ENCODE results near the gene ABCC5. TPM values are rescaled to one million over a fixed set of nuclear protein-coding genes. Genes with fewer than 3 reads are reported as not detected.

The ABCC5 gene
- total and polyA plus RNA-seq, 2 donors from 2014 or later: 31.9 to 39.3 TPM

DNA sequence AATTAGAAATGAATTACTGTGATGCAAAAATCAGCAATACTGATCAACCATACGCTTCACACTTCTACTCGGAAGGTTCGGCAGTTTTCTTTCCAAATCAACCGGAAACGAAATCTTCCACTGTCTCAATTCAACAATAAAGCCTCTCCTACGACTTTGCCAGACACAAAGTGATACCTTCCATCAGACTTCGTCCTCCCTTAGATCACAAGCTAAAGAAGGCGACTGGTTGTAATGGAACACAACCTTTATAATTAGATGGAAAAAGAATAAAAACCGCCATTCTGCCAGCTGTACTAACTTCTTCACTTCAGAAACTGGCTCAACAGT is 133.6 kb downstream of the ABCC5 start:
- Histone ChIP-seq H3K9me3 (ENCODE audit: control insufficient read depth in 2 of 3, insufficient read depth in 1 of 3, low read length in 3 of 3) (no peaks in the 10 kb centered on the region), H3K27ac (ENCODE audit: low read depth in 2 of 2, low read length in 2 of 2) (no peak overlapping the region), H3K4me3 (ENCODE audit: low read length in 3 of 3) (peak overlapping the region; percentile 86 to 92 (median 91)), H3K27me3 (ENCODE audit: control insufficient read depth, insufficient read depth, low read length) (no peaks in the 10 kb centered on the region), H3K9ac (ENCODE audit: low read length in 3 of 3) (peak overlapping the region; percentile 71 to 94 (median 87)), H3K36me3 (ENCODE audit: control insufficient read depth in 2 of 3, insufficient read depth in 3 of 3, low read length in 3 of 3) (no peaks in the 10 kb centered on the region), H3K4me1 (ENCODE audit: control insufficient read depth in 2 of 3, insufficient read depth in 2 of 3, low read depth in 1 of 3, low read length in 3 of 3) (peaks cover 0 to 12% (median 5%) of the 10 kb centered on the region in 3 donors)
- TF ChIP-seq, protein P1, sequence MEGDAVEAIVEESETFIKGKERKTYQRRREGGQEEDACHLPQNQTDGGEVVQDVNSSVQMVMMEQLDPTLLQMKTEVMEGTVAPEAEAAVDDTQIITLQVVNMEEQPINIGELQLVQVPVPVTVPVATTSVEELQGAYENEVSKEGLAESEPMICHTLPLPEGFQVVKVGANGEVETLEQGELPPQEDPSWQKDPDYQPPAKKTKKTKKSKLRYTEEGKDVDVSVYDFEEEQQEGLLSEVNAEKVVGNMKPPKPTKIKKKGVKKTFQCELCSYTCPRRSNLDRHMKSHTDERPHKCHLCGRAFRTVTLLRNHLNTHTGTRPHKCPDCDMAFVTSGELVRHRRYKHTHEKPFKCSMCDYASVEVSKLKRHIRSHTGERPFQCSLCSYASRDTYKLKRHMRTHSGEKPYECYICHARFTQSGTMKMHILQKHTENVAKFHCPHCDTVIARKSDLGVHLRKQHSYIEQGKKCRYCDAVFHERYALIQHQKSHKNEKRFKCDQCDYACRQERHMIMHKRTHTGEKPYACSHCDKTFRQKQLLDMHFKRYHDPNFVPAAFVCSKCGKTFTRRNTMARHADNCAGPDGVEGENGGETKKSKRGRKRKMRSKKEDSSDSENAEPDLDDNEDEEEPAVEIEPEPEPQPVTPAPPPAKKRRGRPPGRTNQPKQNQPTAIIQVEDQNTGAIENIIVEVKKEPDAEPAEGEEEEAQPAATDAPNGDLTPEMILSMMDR (IDR thresholded peaks at IDR 0.05; ENCODE audit: borderline replicate concordance, extremely low read depth, insufficient read depth): no peak
- FAIRE-seq (no peak), DNase-seq (no peak)
- intact Hi-C loops (cut with DNase I): no loop called here

DNA sequence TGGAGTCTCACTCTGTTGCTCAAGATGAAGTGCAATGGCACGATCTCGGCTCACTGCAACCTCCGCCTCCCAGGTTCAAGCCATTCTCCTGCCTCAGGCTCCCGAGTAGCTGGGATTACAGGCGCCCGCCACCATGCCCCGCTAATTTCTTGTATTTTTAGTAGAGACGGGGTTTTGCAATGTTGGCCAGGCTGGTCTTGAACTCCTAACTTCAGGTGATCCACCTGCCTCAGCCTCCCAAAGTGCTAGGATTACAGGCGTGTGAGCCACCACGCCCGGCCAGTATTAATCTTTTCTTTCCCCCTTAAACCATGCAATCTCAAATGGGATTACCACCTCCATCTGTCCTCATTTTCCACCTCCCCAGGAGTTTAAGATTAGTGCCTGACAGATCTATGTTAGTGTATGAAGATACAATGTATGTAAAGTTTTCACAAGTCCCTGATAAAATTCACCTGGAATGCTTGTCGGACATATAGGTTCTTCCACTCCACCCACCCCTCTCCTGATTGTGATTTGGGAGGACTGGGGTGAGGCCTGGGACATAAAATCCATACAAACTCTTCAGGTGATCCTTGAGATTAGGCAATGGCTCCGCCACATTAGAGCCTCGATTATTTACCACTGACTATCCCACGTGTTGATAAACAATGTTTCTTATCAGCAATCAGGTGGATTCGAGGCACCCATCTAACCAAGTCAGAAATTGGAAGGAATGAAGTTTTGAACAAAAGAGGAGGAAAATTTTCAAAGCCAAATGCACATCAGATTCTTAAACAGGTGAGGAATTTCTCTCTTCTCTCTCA is 134.2 kb downstream of the ABCC5 start:
- FAIRE-seq: no peak

DNA sequence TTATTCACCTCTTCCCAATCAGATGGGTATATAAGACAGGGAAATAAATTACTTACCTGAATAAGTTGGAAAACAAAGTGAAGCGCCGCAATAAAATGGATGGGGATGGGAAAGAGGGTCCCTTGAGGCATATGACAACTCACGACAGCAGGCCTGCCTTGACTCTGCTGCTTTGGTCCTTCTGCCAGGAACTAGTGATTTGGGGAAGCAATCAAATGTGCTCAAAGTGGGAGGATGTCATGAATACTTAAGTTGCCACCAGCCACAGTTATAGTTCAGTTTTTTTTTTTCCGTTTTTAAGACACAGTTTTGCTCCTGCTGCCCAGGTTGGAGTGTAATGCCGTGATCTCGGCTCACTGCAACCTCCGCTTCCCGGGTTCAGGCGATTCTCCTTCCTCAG is 137.6 kb downstream of the ABCC5 start:
- intact Hi-C loops (cut with DNase I): no loop called here
- no peak for DNase-seq
- Histone ChIP-seq H3K27ac (ENCODE audit: low read depth in 2 of 2, low read length in 2 of 2) (no peak overlapping the region), H3K9ac (ENCODE audit: low read length in 3 of 3) (no peak overlapping the region), H3K4me1 (ENCODE audit: control insufficient read depth in 2 of 3, insufficient read depth in 2 of 3, low read depth in 1 of 3, low read length in 3 of 3) (peaks cover 0 to 12% (median 5%) of the 10 kb centered on the region in 3 donors), H3K9me3 (ENCODE audit: control insufficient read depth in 2 of 3, insufficient read depth in 1 of 3, low read length in 3 of 3) (no peaks in the 10 kb centered on the region), H3K36me3 (ENCODE audit: control insufficient read depth in 2 of 3, insufficient read depth in 3 of 3, low read length in 3 of 3) (no peaks in the 10 kb centered on the region), H3K4me3 (ENCODE audit: low read length in 3 of 3) (no peak overlapping the region), H3K27me3 (ENCODE audit: control insufficient read depth, insufficient read depth, low read length) (no peaks in the 10 kb centered on the region)
- TF ChIP-seq, protein P1 (IDR thresholded peaks at IDR 0.05; ENCODE audit: borderline replicate concordance, extremely low read depth, insufficient read depth): no peak
- FAIRE-seq: no peak

More for the DNA sequence above, 134.2 kb downstream of the ABCC5 start:
- TF ChIP-seq, protein P1 (IDR thresholded peaks at IDR 0.05; ENCODE audit: borderline replicate concordance, extremely low read depth, insufficient read depth): no peak
- no peak for DNase-seq
- Histone ChIP-seq H3K9me3 (ENCODE audit: control insufficient read depth in 2 of 3, insufficient read depth in 1 of 3, low read length in 3 of 3) (no peaks in the 10 kb centered on the region), H3K27ac (ENCODE audit: low read depth in 2 of 2, low read length in 2 of 2) (no peak overlapping the region), H3K27me3 (ENCODE audit: control insufficient read depth, insufficient read depth, low read length) (no peaks in the 10 kb centered on the region), H3K4me1 (ENCODE audit: control insufficient read depth in 2 of 3, insufficient read depth in 2 of 3, low read depth in 1 of 3, low read length in 3 of 3) (peaks cover 0 to 12% (median 5%) of the 10 kb centered on the region in 3 donors), H3K4me3 (ENCODE audit: low read length in 3 of 3) (peak overlapping the region; percentile 86 to 92 (median 91)), H3K36me3 (ENCODE audit: control insufficient read depth in 2 of 3, insufficient read depth in 3 of 3, low read length in 3 of 3) (no peaks in the 10 kb centered on the region), H3K9ac (ENCODE audit: low read length in 3 of 3) (peak overlapping the region; percentile 71 to 94 (median 87))
- intact Hi-C loops (cut with DNase I): no loop called here

Data from kidney (tissue), 14 donors.